ENCODE measurements around the gene HAO1. TPM values are rescaled to one million over a fixed set of nuclear protein-coding genes. Genes with fewer than 3 reads are reported as not detected.
A peak's percentile ranks its signal among the peaks of the same experiment; 100 is the strongest.

Gene HAO1
- total and polyA plus RNA-seq, 2 of the 13 experiments (the other 11 are each of a cell fraction or from before 2014, with no cell fraction given): 0.03 TPM; not detected in 1

DNA sequence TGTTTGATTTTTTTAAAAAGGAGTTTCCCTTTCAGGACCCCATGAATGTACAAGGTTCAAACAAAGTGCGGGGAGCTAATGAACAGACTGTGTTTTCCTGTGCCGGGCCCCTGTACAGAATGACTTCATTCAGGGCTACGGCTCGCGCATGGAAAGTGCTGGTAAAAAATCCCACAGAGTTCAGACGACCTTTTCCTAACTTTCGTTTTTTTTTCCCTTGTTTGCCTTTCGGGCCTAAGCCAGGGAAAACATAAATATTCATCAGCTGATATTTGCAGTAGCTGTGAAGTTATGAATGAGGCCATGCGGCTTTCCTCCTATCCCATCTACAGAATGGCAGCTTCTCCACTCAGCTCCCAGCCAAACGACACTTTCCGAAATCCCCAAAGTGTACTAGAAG lies 74.0 kb downstream of the HAO1 start (continued):
- TF ChIP-seq, protein P1, sequence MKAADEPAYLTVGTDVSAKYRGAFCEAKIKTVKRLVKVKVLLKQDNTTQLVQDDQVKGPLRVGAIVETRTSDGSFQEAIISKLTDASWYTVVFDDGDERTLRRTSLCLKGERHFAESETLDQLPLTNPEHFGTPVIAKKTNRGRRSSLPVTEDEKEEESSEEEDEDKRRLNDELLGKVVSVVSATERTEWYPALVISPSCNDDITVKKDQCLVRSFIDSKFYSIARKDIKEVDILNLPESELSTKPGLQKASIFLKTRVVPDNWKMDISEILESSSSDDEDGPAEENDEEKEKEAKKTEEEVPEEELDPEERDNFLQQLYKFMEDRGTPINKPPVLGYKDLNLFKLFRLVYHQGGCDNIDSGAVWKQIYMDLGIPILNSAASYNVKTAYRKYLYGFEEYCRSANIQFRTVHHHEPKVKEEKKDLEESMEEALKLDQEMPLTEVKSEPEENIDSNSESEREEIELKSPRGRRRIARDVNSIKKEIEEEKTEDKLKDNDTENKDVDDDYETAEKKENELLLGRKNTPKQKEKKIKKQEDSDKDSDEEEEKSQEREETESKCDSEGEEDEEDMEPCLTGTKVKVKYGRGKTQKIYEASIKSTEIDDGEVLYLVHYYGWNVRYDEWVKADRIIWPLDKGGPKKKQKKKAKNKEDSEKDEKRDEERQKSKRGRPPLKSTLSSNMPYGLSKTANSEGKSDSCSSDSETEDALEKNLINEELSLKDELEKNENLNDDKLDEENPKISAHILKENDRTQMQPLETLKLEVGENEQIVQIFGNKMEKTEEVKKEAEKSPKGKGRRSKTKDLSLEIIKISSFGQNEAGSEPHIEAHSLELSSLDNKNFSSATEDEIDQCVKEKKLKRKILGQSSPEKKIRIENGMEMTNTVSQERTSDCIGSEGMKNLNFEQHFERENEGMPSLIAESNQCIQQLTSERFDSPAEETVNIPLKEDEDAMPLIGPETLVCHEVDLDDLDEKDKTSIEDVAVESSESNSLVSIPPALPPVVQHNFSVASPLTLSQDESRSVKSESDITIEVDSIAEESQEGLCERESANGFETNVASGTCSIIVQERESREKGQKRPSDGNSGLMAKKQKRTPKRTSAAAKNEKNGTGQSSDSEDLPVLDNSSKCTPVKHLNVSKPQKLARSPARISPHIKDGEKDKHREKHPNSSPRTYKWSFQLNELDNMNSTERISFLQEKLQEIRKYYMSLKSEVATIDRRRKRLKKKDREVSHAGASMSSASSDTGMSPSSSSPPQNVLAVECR (CRISPR knock-in tag; IDR thresholded peaks at IDR 0.05; ENCODE audit: borderline replicate concordance): no peak
- TF ChIP-seq ZBTB8A (CRISPR knock-in tag; IDR thresholded peaks at IDR 0.05; ENCODE audit: borderline replicate concordance, low read depth): no peak
- no peak for TF ChIP-seq RXRA (CRISPR knock-in tag; IDR thresholded peaks at IDR 0.05)
- TF ChIP-seq, protein P2, sequence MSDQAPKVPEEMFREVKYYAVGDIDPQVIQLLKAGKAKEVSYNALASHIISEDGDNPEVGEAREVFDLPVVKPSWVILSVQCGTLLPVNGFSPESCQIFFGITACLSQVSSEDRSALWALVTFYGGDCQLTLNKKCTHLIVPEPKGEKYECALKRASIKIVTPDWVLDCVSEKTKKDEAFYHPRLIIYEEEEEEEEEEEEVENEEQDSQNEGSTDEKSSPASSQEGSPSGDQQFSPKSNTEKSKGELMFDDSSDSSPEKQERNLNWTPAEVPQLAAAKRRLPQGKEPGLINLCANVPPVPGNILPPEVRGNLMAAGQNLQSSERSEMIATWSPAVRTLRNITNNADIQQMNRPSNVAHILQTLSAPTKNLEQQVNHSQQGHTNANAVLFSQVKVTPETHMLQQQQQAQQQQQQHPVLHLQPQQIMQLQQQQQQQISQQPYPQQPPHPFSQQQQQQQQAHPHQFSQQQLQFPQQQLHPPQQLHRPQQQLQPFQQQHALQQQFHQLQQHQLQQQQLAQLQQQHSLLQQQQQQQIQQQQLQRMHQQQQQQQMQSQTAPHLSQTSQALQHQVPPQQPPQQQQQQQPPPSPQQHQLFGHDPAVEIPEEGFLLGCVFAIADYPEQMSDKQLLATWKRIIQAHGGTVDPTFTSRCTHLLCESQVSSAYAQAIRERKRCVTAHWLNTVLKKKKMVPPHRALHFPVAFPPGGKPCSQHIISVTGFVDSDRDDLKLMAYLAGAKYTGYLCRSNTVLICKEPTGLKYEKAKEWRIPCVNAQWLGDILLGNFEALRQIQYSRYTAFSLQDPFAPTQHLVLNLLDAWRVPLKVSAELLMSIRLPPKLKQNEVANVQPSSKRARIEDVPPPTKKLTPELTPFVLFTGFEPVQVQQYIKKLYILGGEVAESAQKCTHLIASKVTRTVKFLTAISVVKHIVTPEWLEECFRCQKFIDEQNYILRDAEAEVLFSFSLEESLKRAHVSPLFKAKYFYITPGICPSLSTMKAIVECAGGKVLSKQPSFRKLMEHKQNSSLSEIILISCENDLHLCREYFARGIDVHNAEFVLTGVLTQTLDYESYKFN (CRISPR knock-in tag; conservative IDR thresholded peaks at IDR 0.05): peak; percentile 69
- no peak for TF ChIP-seq GFI1 (CRISPR knock-in tag; IDR thresholded peaks at IDR 0.05; ENCODE audit: borderline replicate concordance)
- TF ChIP-seq ZNF205 (CRISPR knock-in tag; IDR thresholded peaks at IDR 0.05): no peak
- 0 out of 2 replicates have a peak, but pooled peaks have one; percentile 33 for TF ChIP-seq ISX (CRISPR knock-in tag; conservative IDR thresholded peaks at IDR 0.05)
- TF ChIP-seq NR3C1 (CRISPR knock-in tag; IDR thresholded peaks at IDR 0.05): no peak
- TF ChIP-seq NFYB (CRISPR knock-in tag; IDR thresholded peaks at IDR 0.05): no peak
- TF ChIP-seq ZNF660 (CRISPR knock-in tag; IDR thresholded peaks at IDR 0.05; ENCODE audit: borderline replicate concordance, low read depth): no peak
- TF ChIP-seq ZNF619 (CRISPR knock-in tag; IDR thresholded peaks at IDR 0.05): no peak
- TF ChIP-seq ZNF670 (CRISPR knock-in tag; IDR thresholded peaks at IDR 0.05; ENCODE audit: borderline replicate concordance): no peak
- no peak for TF ChIP-seq ETV5 (CRISPR knock-in tag; IDR thresholded peaks at IDR 0.05; ENCODE audit: borderline replicate concordance)
- TF ChIP-seq ASH2L (IDR thresholded peaks at IDR 0.05; ENCODE audit: insufficient read length, low read depth, low read length): peak; percentile 52
- TF ChIP-seq, protein P3, sequence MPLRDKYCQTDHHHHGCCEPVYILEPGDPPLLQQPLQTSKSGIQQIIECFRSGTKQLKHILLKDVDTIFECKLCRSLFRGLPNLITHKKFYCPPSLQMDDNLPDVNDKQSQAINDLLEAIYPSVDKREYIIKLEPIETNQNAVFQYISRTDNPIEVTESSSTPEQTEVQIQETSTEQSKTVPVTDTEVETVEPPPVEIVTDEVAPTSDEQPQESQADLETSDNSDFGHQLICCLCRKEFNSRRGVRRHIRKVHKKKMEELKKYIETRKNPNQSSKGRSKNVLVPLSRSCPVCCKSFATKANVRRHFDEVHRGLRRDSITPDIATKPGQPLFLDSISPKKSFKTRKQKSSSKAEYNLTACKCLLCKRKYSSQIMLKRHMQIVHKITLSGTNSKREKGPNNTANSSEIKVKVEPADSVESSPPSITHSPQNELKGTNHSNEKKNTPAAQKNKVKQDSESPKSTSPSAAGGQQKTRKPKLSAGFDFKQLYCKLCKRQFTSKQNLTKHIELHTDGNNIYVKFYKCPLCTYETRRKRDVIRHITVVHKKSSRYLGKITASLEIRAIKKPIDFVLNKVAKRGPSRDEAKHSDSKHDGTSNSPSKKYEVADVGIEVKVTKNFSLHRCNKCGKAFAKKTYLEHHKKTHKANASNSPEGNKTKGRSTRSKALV (CRISPR knock-in tag; IDR thresholded peaks at IDR 0.05): no peak
- TF ChIP-seq BORCS8-MEF2B (CRISPR knock-in tag; IDR thresholded peaks at IDR 0.05): no peak
- TF ChIP-seq, protein P4, sequence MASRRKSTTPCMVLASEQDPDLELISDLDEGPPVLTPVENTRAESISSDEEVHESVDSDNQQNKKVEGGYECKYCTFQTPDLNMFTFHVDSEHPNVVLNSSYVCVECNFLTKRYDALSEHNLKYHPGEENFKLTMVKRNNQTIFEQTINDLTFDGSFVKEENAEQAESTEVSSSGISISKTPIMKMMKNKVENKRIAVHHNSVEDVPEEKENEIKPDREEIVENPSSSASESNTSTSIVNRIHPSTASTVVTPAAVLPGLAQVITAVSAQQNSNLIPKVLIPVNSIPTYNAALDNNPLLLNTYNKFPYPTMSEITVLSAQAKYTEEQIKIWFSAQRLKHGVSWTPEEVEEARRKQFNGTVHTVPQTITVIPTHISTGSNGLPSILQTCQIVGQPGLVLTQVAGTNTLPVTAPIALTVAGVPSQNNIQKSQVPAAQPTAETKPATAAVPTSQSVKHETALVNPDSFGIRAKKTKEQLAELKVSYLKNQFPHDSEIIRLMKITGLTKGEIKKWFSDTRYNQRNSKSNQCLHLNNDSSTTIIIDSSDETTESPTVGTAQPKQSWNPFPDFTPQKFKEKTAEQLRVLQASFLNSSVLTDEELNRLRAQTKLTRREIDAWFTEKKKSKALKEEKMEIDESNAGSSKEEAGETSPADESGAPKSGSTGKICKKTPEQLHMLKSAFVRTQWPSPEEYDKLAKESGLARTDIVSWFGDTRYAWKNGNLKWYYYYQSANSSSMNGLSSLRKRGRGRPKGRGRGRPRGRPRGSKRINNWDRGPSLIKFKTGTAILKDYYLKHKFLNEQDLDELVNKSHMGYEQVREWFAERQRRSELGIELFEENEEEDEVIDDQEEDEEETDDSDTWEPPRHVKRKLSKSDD (CRISPR knock-in tag; IDR thresholded peaks at IDR 0.05; ENCODE audit: low read depth): no peak
